Measurements from ENCODE around the gene PCYT1B.

PCYT1B gene

DNA sequence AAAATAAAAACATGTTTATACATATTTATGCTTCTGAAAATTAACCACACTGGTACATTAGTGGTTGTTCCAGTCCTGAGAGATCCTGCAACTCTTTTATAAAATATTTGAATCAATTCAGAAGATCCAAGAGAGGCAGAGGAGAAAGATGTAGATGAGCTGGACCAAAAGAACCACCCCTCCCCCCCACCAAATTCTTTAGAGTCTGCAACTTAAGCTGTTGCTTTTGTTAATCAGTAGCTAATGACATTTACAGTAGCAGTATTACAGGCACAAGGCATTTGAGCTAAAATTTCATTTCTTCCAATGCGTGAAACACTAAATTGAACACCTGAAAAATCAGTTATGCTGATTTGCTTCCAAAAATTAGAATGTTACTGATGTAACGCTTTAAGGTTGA lies 120.5 kb downstream of the PCYT1B start:
- DNase-seq (ENCODE audit: low read depth in 2 of 2): no peak

DNA sequence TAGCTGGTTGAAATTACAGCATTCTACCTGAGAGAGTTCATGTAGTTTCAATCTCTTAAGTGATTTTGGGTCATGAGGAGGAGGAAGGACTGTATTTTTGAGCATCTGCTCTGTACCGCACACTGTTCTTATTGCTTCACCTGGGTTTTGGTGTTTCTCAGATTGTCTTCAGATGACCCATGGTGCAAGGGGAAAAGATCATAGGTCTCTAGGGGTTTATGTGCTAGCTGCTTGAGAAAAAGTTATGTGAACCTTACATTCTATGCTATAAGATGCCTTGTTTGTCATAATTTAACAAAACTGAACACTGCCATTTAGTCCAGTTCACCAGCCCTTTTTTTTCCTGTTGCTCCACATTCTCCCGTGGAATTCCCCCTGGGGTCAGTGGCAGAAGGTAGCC lies 121.7 kb downstream of the PCYT1B start:
- no peak for DNase-seq (ENCODE audit: low read depth in 2 of 2)

DNA sequence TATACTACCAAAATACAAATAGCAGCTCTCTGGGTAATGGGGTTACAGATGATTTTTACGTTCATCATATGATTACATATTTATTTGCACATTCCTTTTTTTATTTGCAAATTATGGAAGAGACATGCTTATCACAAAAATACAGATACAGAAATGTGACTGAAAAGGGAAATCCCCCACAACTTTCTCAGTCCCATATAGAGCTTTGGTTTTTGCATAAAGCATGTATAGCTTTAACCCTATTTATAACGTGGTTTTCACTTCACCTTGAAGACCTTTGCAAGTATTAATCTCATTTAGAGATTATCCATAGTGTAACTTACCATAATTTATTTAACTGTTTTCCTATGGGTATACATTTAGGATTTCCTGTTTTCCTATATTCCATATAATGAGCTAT lies 126.7 kb downstream of the PCYT1B start:
- no peak for DNase-seq (ENCODE audit: low read depth in 2 of 2)

DNA sequence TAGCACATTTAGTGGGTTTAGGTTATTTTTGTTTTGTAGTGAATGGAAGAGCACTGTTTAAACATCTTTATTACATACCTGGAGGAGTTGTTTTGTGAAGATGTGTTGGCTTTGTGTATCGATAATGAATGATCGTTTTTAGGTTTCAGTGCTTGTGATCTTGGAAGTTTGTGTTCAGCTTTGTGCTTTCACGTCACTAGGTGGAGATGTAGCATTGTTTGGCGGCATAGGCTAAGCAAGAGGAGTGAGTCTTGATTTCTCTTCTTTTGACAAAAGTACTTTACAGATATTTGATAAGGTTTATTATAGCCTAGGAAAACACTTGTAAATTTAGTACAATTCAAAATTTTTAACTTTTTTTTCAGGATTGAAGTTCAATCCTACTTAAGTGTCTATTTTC lies 131.7 kb downstream of the PCYT1B start:
- no peak for DNase-seq (ENCODE audit: low read depth in 2 of 2)

DNA sequence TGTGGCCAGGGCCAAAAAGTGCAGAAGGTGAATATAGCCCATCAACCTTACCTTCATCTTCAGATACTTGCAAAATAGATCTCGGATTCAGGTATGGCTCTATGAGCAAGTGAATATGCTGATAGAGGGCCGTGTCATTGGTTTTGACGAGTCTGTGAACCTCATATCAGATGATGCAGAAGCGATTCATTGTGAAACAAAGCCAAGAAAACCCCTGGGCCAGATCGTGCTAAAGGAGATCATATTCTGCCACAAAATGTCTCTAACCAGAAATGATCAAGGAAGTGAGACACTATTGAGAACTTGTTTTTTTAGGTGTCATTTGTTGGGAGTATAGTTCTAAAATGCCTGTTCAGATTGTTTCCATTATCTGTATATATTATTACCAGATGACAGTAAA lies 133.7 kb downstream of the PCYT1B start:
- DNase-seq (ENCODE audit: low read depth in 2 of 2): no peak

DNA sequence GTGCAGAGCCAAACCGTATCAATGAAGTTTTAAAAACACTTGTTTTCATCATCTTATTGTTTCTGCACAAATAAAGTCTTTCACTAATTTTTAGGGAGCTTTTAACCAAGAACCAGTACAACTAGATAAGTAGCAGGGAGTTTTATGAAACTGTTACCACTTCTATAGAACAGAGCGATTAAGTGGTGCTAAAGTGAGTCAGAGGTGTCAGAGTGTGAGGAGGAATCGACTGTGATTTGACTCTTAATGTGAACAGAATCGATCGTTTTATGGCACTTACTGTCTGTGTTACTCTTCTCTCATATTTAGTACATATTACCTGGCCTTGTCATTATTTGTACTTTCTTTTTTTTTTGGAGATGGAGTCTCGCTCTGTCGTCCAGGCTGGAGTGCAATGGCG lies 138.8 kb downstream of the PCYT1B start:
- DNase-seq (ENCODE audit: low read depth in 2 of 2): no peak
